Naive thymus-derived CD8-positive, alpha-beta T cell (primary cell): ENCODE data around the gene COL10A1. TPM values are rescaled to one million over a fixed set of nuclear protein-coding genes. Genes with fewer than 3 reads are reported as not detected.
"Not testable (repeated sequence)": the region's sequence is repeated elsewhere in the genome, so short reads cannot be mapped to it uniquely, and the experiment has no call there.

Experiments
- ATAC-seq, 2 donors: fragments of 150-1000 bp; cut with Tn5 transposase in 1 of 2; sonication (Bioruptor Pico), chemical (Tn5 transposase) in 1 of 2; 1 replicate in 1 of 2; 2 replicates in 1 of 2; pipeline ENCODE4 v1.10.0; 2021; ENCODE audit warnings: mild to moderate bottlenecking in 2 of 2, moderate library complexity in 2 of 2
- POLR2A ChIA-PET: fragments of 350-600 bp; sonication (Branson Sonifier 250); formaldehyde crosslinking; loops from one replicate; lab custom pipeline; 2021; ENCODE audit warnings: antibody characterized with exemption; lab: Charles Lee
- DNase-seq, 10 donors: peaks; one replicate each; pipeline versions ENCODE4 v3.0.0 to v3.0.0-alpha.2; 2020 to 2022
- H3K27ac Mint-ChIP-seq, 10 donors: one replicate each; pipeline ENCODE4 v1.8.0; 2020 to 2022; ENCODE audit warnings: mild to moderate bottlenecking in 10 of 10, mixed read lengths in 10 of 10, moderate library complexity in 4 of 10, inconsistent platforms in 1 of 10
- H3K27me3 Mint-ChIP-seq, 5 donors: one replicate each; pipeline ENCODE4 v1.8.0; 2021 to 2022; ENCODE audit warnings: mixed read lengths in 5 of 5
- H3K36me3 Mint-ChIP-seq, 3 donors: one replicate each; pipeline ENCODE4 v1.8.0; 2020 to 2022; ENCODE audit warnings: mixed read lengths in 3 of 3, mild to moderate bottlenecking in 2 of 3, inconsistent platforms in 1 of 3
- H3K4me1 Mint-ChIP-seq, 4 donors: one replicate each; pipeline ENCODE4 v1.8.0; 2021 to 2022; ENCODE audit warnings: mixed read lengths in 4 of 4
- H3K4me3 Mint-ChIP-seq, 10 donors: one replicate each; pipeline ENCODE4 v1.8.0; 2020 to 2022; ENCODE audit warnings: mild to moderate bottlenecking in 10 of 10, mixed read lengths in 10 of 10, moderate library complexity in 6 of 10, inconsistent platforms in 1 of 10
- H3K9me3 Mint-ChIP-seq, 9 donors: one replicate each; pipeline ENCODE4 v1.8.0; 2020 to 2022; ENCODE audit warnings: mixed read lengths in 9 of 9, mild to moderate bottlenecking in 3 of 9, inconsistent platforms in 1 of 9, moderate library complexity in 1 of 9
- polyA plus RNA-seq, 3 donors: library from polyadenylated mRNA; unstranded; fragments of 300-500 nt; fragmentation: Illumina TruSeq; gene quantifications; one replicate each; pipeline ENCODE4 v1.2.3, GENCODE V29; 2021
- total RNA-seq, 8 experiments: library from RNA in 2 of 8; stranded (reverse) in 2 of 8; gene quantifications; one replicate each; pipeline ENCODE4 v1.2.3 and lab custom pipeline; 2021 to 2026

Gene COL10A1
- total and polyA plus RNA-seq, 5 experiments from 2014 or later: 0.18 to 0.22 TPM; not detected in 3

GRCh38 chr6:116096979-116097816 lies 28.7 kb downstream of the COL10A1 start:
- H3K4me3 Mint-ChIP-seq: no peak overlapping the region
- POLR2A ChIA-PET: no interaction called here

GRCh38 chr6:116096048-116096759 lies 29.7 kb downstream of the COL10A1 start:
- peak in 1 of 10 donors; percentile 50 for DNase-seq
- POLR2A ChIA-PET: interaction anchor here (0.6 kb wide), 1 partner anchor 568 kb away, joined by 3 read pairs; no protein-coding TSS in a partner anchor
- H3K9me3 Mint-ChIP-seq: peaks cover 0 to 15% (median 5%) of the 10 kb centered on the region in 9 donors

More at GRCh38 chr6:116096979-116097816, 28.7 kb downstream of the COL10A1 start:
- no peak for ATAC-seq
- Mint-ChIP-seq H3K27ac (no peak overlapping the region), H3K9me3 (peaks cover 0 to 15% (median 5%) of the 10 kb centered on the region in 9 donors), H3K36me3 (peaks cover 0 to 8% (median 0%) of the 10 kb centered on the region in 3 donors), H3K4me1 (peaks cover 5 to 28% (median 22%) of the 10 kb centered on the region in 4 donors), H3K27me3 (peaks cover 0 to 13% (median 3%) of the 10 kb centered on the region in 5 donors)
- peak in 2 of 10 donors; percentile 19 to 23 for DNase-seq

GRCh38 chr6:116094041-116094440 lies 31.9 kb downstream of the COL10A1 start:
- Mint-ChIP-seq H3K4me1 (peaks cover 1 to 7% (median 4%) of the 10 kb centered on the region in 4 donors), H3K27ac (no peak overlapping the region), H3K36me3 (peaks cover 0 to 8% (median 0%) of the 10 kb centered on the region in 3 donors), H3K9me3 (peaks cover 0 to 15% (median 5%) of the 10 kb centered on the region in 9 donors), H3K27me3 (peaks cover 0 to 17% (median 5%) of the 10 kb centered on the region in 5 donors), H3K4me3 (no peak overlapping the region)
- POLR2A ChIA-PET: no interaction called here
- DNase-seq (no peak), ATAC-seq (no peak)

More at GRCh38 chr6:116096048-116096759, 29.7 kb downstream of the COL10A1 start:
- H3K4me3 Mint-ChIP-seq, H3K36me3 Mint-ChIP-seq, H3K27ac Mint-ChIP-seq, ATAC-seq: not testable (repeated sequence)
- Mint-ChIP-seq H3K4me1 (peaks cover 0 to 18% (median 12%) of the 10 kb centered on the region in 4 donors), H3K27me3 (peaks cover 0 to 17% (median 5%) of the 10 kb centered on the region in 5 donors)

- H3K9me3 Mint-ChIP-seq: no peaks in the 10 kb centered on the region
- H3K4me1 Mint-ChIP-seq: peaks cover 0 to 8% (median 4%) of the 10 kb centered on the region in 4 donors
- no peak overlapping the region for H3K4me3 Mint-ChIP-seq
- peaks cover 0 to 2% (median 0%) of the 10 kb centered on the region in 3 donors for H3K36me3 Mint-ChIP-seq
- POLR2A ChIA-PET: no interaction called here
- ATAC-seq: no peak
- no peak overlapping the region for H3K27ac Mint-ChIP-seq
- H3K27me3 Mint-ChIP-seq: peaks cover 2 to 17% (median 5%) of the 10 kb centered on the region in 5 donors
- no peak for DNase-seq
Observed at GRCh38 chr6:116090251-116090650, 35.7 kb downstream of the COL10A1 start.

GRCh38 chr6:116088946-116089345 lies 37.0 kb downstream of the COL10A1 start:
- H3K9me3 Mint-ChIP-seq: no peaks in the 10 kb centered on the region
- H3K4me1 Mint-ChIP-seq: peaks cover 0 to 8% (median 4%) of the 10 kb centered on the region in 4 donors
- H3K27ac Mint-ChIP-seq: no peak overlapping the region
- peaks cover 0 to 2% (median 0%) of the 10 kb centered on the region in 3 donors for H3K36me3 Mint-ChIP-seq
- H3K4me3 Mint-ChIP-seq: no peak overlapping the region
- DNase-seq (no peak), ATAC-seq (no peak)
- H3K27me3 Mint-ChIP-seq: peaks cover 3 to 17% (median 8%) of the 10 kb centered on the region in 5 donors
- POLR2A ChIA-PET: no interaction called here

- DNase-seq (no peak), ATAC-seq (no peak)
- Mint-ChIP-seq H3K27me3 (peaks cover 5 to 18% (median 15%) of the 10 kb centered on the region in 5 donors), H3K4me3 (no peak overlapping the region), H3K27ac (no peak overlapping the region), H3K36me3 (peaks cover 0 to 2% (median 0%) of the 10 kb centered on the region in 3 donors), H3K9me3 (no peaks in the 10 kb centered on the region), H3K4me1 (peaks cover 0 to 8% (median 4%) of the 10 kb centered on the region in 4 donors)
- POLR2A ChIA-PET: no interaction called here
Observed at GRCh38 chr6:116087437-116088027, 38.4 kb downstream of the COL10A1 start.

GRCh38 chr6:116084284-116084683 lies 41.6 kb downstream of the COL10A1 start:
- H3K9me3 Mint-ChIP-seq: no peaks in the 10 kb centered on the region
- DNase-seq (no peak), ATAC-seq (no peak)
- POLR2A ChIA-PET: no interaction called here
- H3K4me3 Mint-ChIP-seq: no peak overlapping the region
- no peak overlapping the region for H3K27ac Mint-ChIP-seq
- H3K27me3 Mint-ChIP-seq: peaks cover 4 to 24% (median 16%) of the 10 kb centered on the region in 5 donors
- peaks cover 0 to 4% (median 0%) of the 10 kb centered on the region in 4 donors for H3K4me1 Mint-ChIP-seq
- no peaks in the 10 kb centered on the region for H3K36me3 Mint-ChIP-seq

- POLR2A ChIA-PET: no interaction called here
- Mint-ChIP-seq H3K27ac (no peak overlapping the region), H3K4me3 (no peak overlapping the region), H3K27me3 (peaks cover 6 to 33% (median 23%) of the 10 kb centered on the region in 5 donors), H3K9me3 (no peaks in the 10 kb centered on the region), H3K36me3 (no peaks in the 10 kb centered on the region), H3K4me1 (peaks cover 0 to 3% (median 0%) of the 10 kb centered on the region in 4 donors)
- DNase-seq (no peak), ATAC-seq (no peak)
Observed at GRCh38 chr6:116083052-116083451, 42.9 kb downstream of the COL10A1 start.

GRCh38 chr6:116078945-116079344 lies 47.0 kb downstream of the COL10A1 start:
- no peaks in the 10 kb centered on the region for H3K9me3 Mint-ChIP-seq
- no peak overlapping the region for H3K4me3 Mint-ChIP-seq
- no peaks in the 10 kb centered on the region for H3K36me3 Mint-ChIP-seq
- no peaks in the 10 kb centered on the region for H3K4me1 Mint-ChIP-seq
- DNase-seq: no peak
- peaks cover 5 to 33% (median 19%) of the 10 kb centered on the region in 5 donors for H3K27me3 Mint-ChIP-seq
- H3K27ac Mint-ChIP-seq: no peak overlapping the region
- ATAC-seq: no peak
- POLR2A ChIA-PET: no interaction called here

- H3K4me1 Mint-ChIP-seq: no peaks in the 10 kb centered on the region
Observed at GRCh38 chr6:116078522-116078921, 47.4 kb downstream of the COL10A1 start.

GRCh38 chr6:116074732-116075390 lies 51.1 kb downstream of the COL10A1 start:
- Mint-ChIP-seq H3K4me1 (no peaks in the 10 kb centered on the region), H3K36me3 (no peaks in the 10 kb centered on the region), H3K27me3 (peaks cover 0 to 13% (median 7%) of the 10 kb centered on the region in 5 donors), H3K9me3 (no peaks in the 10 kb centered on the region), H3K27ac (no peak overlapping the region), H3K4me3 (no peak overlapping the region)
- ATAC-seq (no peak), DNase-seq (no peak)
- POLR2A ChIA-PET: no interaction called here

More at GRCh38 chr6:116078522-116078921, 47.4 kb downstream of the COL10A1 start:
- Mint-ChIP-seq H3K27ac (no peak overlapping the region), H3K27me3 (peaks cover 5 to 33% (median 19%) of the 10 kb centered on the region in 5 donors), H3K4me3 (no peak overlapping the region), H3K9me3 (no peaks in the 10 kb centered on the region), H3K36me3 (no peaks in the 10 kb centered on the region)
- ATAC-seq (no peak), DNase-seq (no peak)
- POLR2A ChIA-PET: interaction anchor here (0.6 kb wide), 1 partner anchor 35 kb away, joined by 3 read pairs; no protein-coding TSS in a partner anchor
